Suprapubic skin (tissue), 3 donors: ENCODE measurements around the gene BPIFA3.

Experiments
- CTCF ChIP-seq, 2 donors: fragments of 200-600 bp in 1 of 2; fragments of 450-650 bp in 1 of 2; sonication (generic) in 1 of 2; IDR thresholded peaks; one replicate each; pipeline ENCODE4 v1.5.1; 2016 to 2019; ENCODE audit warnings: antibody characterized with exemption in 2 of 2, mild to moderate bottlenecking in 1 of 2, moderate library complexity in 1 of 2
- EP300 ChIP-seq: sonication (generic); formaldehyde crosslinking; IDR thresholded peaks from one replicate; pipeline ENCODE4 v1.6.1; 2017; ENCODE audit warnings: antibody characterized with exemption

GRCh38 chr20:33252460-33252859 is 35.3 kb downstream of the BPIFA3 start:
- TF ChIP-seq EP300 (no peak), CTCF (IDR thresholded peaks at IDR 0.05) (no peak)
